NB4 (cell line): ENCODE measurements around the gene KIF13A.
"Not testable (repeated sequence)": the region's sequence is repeated elsewhere in the genome, so short reads cannot be mapped to it uniquely, and the experiment has no call there.

ENCODE experiments used
- DNase-seq: peaks from one replicate; pipeline ENCODE4 v3.0.0; 2010; ENCODE audit warnings: low read depth
- H3K4me3 ChIP-seq: one replicate; pipeline ENCODE4 v1.5.1; 2011; ENCODE audit warnings: mild to moderate bottlenecking, low read depth, low read length, moderate library complexity
- CTCF ChIP-seq: IDR thresholded peaks from one replicate; pipeline ENCODE4 v1.5.1; 2012; ENCODE audit warnings: low read depth, low read length
- MYC ChIP-seq: IDR thresholded peaks from 2 replicates; pipeline ENCODE4 v1.6.1; 2011; ENCODE audit warnings: low read depth, low read length
- POLR2A ChIP-seq: IDR thresholded peaks from 2 replicates; pipeline ENCODE4 v1.6.1; 2011; ENCODE audit warnings: mild to moderate bottlenecking; ENCODE audit not compliant: insufficient read length; ENCODE audit errors: extremely low read depth
- TF ChIP-seq, protein P1 (sequence below): IDR thresholded peaks from 2 replicates; pipeline ENCODE4 v1.6.1; 2011; ENCODE audit warnings: low read depth, low read length

Gene KIF13A

DNA sequence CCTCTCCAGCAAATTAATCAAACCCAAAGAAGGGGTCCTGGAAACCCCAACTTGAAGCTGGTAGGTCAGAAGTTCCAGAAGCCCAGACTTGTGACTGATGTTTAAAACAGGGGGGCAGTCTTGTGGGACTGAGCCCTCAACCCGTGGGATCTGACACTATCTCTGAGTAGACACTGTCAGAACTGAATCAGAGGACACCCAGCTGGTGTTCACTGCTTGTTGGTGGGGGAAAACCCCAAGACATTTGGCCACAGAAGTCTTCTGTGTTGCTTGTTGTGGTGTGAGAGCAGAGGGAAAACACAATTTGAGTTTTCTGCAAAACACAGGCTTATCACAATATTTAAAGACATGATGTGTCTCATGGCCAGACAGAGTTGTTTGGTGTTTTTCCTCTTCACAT, 29.9 kb downstream of the KIF13A start:
- H3K4me3 ChIP-seq: no peak overlapping the region
- no peak for DNase-seq
- TF ChIP-seq MYC (no peak), POLR2A (no peak), CTCF (no peak)
- TF ChIP-seq, protein P1, sequence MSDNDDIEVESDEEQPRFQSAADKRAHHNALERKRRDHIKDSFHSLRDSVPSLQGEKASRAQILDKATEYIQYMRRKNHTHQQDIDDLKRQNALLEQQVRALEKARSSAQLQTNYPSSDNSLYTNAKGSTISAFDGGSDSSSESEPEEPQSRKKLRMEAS: no peak

GRCh38 chr6:17957086-17957485, 30.3 kb downstream of the KIF13A start:
- DNase-seq: no peak
- no peak overlapping the region for H3K4me3 ChIP-seq
- TF ChIP-seq, protein P1: no peak
- no peak for TF ChIP-seq CTCF
- no peak for TF ChIP-seq POLR2A
- no peak for TF ChIP-seq MYC

DNA sequence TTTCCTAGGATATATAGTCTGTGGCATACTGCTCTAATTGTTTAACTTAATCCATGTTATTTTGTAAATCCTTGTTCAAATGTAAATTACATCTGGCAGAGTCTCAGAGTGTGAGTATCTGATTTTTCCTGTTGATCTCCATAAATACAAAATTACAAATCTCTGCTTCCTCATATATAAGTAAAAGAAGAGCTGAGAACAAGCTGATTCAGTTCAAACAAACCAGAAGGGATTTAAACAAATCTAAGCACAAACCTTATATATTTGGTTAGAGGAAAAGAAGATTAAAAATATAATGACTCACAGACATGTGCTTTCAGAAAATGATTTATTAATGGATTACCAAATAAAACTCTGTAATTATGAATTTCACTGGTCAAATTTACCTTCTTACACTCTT, 37.3 kb downstream of the KIF13A start:
- TF ChIP-seq CTCF (no peak), POLR2A (no peak), MYC (no peak)
- TF ChIP-seq, protein P1: no peak
- H3K4me3 ChIP-seq: no peak overlapping the region
- no peak for DNase-seq

DNA sequence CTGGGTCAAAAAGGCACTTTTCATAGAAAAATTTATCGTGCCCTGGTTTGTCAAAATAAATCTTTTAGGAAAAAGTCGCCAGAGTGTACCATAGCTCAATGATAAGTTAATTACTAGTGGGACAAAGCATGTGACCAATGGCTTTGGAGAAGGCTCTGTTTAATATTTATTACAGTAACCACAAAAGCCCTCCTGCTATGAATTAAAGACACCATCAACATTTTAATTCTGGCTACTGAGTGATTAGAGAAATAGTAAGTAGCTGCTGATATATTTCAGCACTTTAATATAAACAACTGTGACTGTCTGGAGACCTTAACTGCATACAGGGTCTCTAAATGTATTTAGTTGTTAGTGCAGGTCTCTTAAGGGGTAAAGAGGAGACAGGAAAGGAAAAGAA, 38.3 kb downstream of the KIF13A start:
- no peak overlapping the region for H3K4me3 ChIP-seq
- TF ChIP-seq, protein P1: no peak
- TF ChIP-seq MYC: no peak
- no peak for TF ChIP-seq POLR2A
- no peak for TF ChIP-seq CTCF
- DNase-seq: no peak

DNA sequence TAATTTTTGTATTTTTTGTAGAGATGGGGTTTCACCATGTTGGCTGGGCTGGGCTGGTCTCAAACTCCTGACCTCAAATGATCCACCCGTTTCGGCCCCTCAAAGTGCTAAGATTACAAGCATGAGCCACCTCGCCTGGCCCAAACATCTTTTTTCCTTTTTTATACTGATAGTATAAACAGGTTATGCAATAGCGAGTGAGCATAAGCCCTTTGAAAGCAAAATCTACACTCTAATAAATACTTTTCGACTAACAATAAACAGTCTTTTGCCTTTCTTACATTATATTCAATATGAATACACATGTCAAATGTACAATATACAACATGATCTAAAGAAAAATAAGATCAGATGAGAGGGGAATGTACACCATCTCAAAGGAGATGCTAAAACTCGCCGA, 38.7 kb downstream of the KIF13A start:
- no peak for TF ChIP-seq MYC
- TF ChIP-seq CTCF: no peak
- TF ChIP-seq, protein P1: no peak
- no peak for TF ChIP-seq POLR2A
- no peak for DNase-seq

DNA sequence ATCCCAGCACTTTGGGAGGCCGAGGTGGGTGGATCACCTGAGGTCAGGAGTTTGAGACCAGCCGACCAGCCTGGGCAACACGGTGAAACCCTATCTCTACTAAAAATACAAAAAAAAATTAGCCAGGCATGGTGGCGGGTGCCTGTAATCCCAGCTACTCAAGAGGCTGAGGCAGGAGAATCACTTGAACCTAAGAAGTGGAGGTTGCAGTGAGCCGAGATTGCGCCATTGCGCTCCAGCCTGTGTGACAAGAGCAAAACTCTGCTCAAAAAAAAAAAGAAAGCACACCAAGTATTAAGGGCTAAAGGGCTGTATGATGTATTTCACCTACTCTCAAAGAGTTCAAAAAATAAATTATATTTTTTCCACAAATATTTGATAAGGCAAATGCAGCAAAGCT, 39.9 kb downstream of the KIF13A start:
- DNase-seq, H3K4me3 ChIP-seq: not testable (repeated sequence)

More for the DNA sequence above, 38.7 kb downstream of the KIF13A start:
- no peak overlapping the region for H3K4me3 ChIP-seq
